GM10847 (cell line): ENCODE results near the gene SNAPC4.

Experiments
- POLR2A ChIP-seq: IDR thresholded peaks from 2 replicates; pipeline ENCODE4 v1.6.1; 2011; ENCODE audit not compliant: insufficient read length; ENCODE audit errors: extremely low read depth

Gene SNAPC4

GRCh38 chr9:136389396-136389795 lies 10.6 kb downstream of the SNAPC4 start:
- no peak for TF ChIP-seq POLR2A

DNA sequence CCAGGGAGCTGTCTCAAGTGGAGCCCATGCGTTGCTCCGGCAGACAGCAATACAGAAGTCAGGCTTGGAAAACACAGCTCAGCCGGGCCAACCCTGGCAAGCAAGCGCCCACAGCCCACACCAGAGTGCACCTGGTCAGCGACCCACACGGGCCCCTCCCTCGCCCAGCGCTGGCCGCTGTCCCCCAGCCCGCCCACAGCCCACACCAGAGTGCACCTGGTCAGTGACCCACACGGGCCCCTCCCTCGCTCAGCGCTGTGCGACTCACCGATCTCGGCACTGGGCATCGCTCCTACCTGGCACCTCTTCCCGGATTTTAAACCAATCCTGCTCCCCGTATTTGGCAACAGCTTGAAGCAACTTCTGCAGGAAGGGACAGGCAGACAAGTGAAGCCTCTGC lies 12.8 kb downstream of the SNAPC4 start:
- no peak for TF ChIP-seq POLR2A

GRCh38 chr9:136386018-136386417 lies 14.0 kb downstream of the SNAPC4 start:
- no peak for TF ChIP-seq POLR2A

GRCh38 chr9:136385015-136385414 lies 15.0 kb downstream of the SNAPC4 start:
- TF ChIP-seq POLR2A = no peak

DNA sequence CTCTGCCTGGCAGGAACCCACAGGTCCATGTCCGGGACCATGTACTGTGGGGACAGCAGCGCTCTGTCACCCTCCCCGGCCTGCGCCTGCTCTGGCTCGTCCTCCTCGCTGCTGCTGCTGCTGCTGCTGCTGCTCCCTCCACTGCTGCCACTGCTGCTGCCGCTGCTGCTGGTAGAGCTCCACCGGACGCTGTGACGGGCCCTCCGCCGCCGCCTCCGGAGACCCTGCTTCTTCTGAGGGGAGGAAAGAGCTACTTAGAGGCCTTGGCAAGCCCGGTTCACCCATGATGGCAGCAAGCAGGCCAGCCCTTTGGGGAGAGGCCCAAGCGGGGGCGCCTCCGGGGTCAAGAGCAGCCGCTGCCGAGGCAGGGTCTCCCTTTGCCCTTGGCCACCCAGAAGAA lies 16.5 kb downstream of the SNAPC4 start:
- no peak for TF ChIP-seq POLR2A

GRCh38 chr9:136381966-136382513 lies 17.9 kb downstream of the SNAPC4 start:
- TF ChIP-seq POLR2A = no peak

DNA sequence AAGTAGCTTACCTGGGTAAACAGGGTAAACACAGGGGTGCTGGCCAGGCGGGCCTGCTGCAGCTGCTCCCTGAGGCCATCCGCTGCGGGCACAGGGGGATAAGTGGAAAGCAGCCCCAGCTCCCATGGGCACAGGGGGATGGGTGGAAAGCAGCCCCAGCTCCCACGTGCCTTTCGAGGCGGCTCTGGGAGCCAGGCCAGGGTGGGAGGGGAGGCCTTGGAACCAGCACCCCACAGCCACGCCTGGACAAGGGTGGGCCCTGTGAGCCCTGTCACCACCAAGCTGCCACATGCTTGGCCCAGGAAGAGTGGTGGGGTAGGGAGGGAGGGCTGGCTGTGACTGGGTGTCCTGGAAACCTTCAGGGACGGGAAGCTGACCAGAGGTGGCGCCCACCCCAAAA lies 18.7 kb downstream of the SNAPC4 start:
- no peak for TF ChIP-seq POLR2A

- no peak for TF ChIP-seq POLR2A
Observed at GRCh38 chr9:136380381-136380780, 19.6 kb downstream of the SNAPC4 start.

DNA sequence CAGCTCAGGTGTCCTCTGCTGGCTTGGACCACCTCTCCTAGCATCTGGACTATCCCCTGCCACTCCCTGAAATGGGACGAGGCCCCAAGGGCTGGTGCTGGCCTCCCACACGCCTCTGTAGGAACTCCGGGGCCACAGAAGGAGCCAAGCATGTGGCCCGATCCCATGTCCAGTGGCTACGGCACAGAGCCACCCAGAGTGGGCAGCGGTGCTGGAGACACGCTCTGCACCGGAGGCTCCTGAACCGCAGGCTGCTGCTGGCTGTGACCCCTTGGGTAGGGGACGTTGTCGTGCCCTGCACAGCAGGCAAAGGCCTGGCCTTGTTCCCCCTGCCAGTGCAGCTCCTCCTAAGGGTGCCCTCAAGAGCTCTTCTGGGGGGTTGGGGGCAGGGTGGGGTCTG lies 20.1 kb downstream of the SNAPC4 start:
- no peak for TF ChIP-seq POLR2A

- no peak for TF ChIP-seq POLR2A
Observed at GRCh38 chr9:136379401-136379800, 20.6 kb downstream of the SNAPC4 start.

- TF ChIP-seq POLR2A = no peak
Observed at GRCh38 chr9:136379003-136379287, 21.0 kb downstream of the SNAPC4 start.

DNA sequence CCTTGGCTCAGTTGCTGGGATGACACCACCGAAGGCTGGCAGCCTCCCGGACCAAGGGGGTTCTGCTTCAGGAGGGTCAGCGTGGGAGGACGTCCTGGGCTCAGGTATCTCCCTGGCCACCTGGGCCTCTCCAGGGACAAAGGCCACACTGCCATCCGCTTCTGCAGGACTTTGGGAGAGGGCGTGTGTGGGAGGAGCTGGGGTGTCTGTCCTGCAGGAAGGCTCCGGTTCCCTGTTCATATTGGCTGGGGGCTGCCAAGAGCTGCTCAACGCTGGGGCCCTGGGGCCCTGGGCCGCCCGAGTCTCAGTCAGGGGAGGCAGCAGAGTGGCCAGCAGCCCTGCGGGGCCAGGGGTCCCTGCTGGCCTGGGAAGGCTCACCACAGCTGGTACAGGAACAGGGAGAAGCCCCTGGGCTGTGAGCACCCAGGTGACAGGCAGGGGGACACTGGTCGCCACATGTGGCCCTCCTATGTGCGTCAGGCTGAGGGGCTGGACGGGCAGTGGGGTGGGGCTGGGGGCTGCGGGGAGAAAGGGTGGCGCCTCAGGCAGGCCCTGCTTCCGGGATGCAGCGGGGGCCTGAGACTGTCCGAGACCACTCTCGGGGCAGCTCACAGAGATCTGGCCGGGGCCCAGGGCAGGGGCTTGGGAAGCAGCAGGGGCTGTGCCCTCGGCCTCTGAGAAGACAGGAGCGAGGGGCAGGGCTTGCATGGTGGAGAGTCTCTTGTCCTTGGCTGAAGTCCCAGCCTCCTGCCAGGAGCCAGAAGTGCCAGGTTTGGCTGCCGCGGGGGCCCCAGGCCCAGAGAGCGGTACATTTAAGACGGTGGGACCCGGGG lies 21.6 kb downstream of the SNAPC4 start:
- no peak for TF ChIP-seq POLR2A

DNA sequence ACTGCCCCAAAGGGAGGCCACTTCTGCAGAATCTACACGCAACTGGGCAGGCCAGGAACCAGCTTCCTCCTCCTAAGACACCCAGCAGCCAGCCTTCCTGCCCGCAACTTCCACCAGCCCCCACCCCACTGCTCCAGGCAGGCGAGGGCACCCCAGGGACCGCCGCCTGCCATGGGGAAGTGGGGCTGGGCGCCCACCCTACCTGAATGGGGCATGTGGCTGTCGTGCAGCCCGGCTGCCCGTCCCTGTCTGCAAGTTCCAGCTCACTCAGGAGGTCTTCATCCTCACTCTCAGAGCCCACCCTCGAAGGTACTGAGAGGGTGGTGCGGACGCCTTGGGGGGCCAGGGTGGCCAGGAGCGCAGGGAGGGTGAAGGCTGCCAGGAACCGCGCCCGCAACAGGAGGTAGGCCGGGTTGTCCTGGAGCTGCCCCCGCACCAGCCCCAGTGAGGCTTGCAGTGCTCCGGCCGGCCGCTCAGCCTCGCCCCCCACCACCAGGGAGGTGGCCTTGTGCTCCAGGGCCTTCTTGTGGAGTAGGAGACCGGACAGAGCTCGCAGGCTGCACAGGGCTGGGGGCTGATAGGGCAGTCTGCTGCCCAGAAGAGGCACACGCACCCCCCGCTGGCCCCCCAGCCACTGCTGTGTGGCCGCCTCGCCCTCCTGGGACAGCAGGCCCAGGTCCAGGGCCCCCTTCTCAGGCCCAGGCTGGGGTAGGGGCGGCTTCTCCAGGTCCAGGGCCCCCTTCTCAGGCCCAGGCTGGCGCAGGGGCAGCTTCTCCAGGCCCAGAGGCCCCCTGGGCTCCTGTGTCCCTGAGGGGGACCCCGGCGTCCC lies 22.4 kb downstream of the SNAPC4 start:
- no peak for TF ChIP-seq POLR2A

- no peak for TF ChIP-seq POLR2A
Observed at GRCh38 chr9:136376457-136376856, 23.5 kb downstream of the SNAPC4 start.

- TF ChIP-seq POLR2A = no peak
Observed at GRCh38 chr9:136375096-136375495, 24.9 kb downstream of the SNAPC4 start.

GRCh38 chr9:136374183-136374575 lies 25.8 kb downstream of the SNAPC4 start:
- no peak for TF ChIP-seq POLR2A
